ENCODE data around the gene MMP11.

DNA sequence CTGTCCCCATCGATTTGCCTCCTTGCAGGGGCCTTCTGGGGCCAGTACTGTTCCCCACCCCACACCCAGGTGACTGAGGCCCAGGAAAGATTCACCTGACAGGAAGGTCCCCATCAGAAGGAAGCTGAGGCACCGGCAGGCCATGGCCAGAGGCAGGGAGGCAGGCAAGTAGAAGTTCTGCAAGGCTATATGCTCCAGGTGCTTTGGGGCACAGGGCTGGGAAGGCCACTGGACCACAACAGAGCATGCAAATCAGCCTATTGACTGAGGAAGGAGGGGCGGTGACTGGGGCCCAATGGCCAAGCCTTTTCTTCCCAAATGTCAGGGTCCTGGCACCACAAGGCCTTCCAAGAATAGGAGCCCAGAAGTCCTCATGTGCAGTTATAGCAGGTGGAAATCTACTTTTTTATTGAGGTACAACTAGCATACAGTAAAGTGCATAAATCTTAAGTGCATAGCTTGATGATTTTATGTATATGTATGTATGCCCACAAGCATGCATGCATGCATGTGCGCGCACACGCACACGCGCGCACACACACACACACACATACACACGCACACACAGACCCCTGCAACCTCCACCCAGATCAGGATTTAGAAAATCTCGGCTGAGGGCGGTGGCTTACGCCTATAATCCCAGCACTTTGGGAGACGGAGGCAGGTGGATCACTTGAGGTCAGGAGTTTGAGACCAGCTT lies 18.3 kb upstream of the MMP11 start, which contains the start of gene VPREB3:
- no peak for TF ChIP-seq EZH2 (IDR thresholded peaks at IDR 0.05; ENCODE audit: borderline replicate concordance)
- TF ChIP-seq, protein P1, sequence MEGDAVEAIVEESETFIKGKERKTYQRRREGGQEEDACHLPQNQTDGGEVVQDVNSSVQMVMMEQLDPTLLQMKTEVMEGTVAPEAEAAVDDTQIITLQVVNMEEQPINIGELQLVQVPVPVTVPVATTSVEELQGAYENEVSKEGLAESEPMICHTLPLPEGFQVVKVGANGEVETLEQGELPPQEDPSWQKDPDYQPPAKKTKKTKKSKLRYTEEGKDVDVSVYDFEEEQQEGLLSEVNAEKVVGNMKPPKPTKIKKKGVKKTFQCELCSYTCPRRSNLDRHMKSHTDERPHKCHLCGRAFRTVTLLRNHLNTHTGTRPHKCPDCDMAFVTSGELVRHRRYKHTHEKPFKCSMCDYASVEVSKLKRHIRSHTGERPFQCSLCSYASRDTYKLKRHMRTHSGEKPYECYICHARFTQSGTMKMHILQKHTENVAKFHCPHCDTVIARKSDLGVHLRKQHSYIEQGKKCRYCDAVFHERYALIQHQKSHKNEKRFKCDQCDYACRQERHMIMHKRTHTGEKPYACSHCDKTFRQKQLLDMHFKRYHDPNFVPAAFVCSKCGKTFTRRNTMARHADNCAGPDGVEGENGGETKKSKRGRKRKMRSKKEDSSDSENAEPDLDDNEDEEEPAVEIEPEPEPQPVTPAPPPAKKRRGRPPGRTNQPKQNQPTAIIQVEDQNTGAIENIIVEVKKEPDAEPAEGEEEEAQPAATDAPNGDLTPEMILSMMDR (IDR thresholded peaks at IDR 0.05; ENCODE audit: poor library complexity), result no peak
